PFSK-1 (cell line): Measurements from ENCODE around the gene CCT3.

ENCODE experiments used
- FOXP2 ChIP-seq: optimal IDR thresholded peaks from 2 replicates; pipeline ENCODE3; 2011; ENCODE audit warnings: borderline replicate concordance, control low read depth, inconsistent platforms; ENCODE audit not compliant: insufficient read depth; ENCODE audit errors: extremely low read length, extremely low read depth
- POLR2AphosphoS5 ChIP-seq: IDR thresholded peaks from 2 replicates; pipeline ENCODE4 v1.6.1; 2012; ENCODE audit warnings: low read depth, mild to moderate bottlenecking, control low read depth, low read length, moderate library complexity
- SIN3A ChIP-seq: IDR thresholded peaks from 2 replicates; pipeline ENCODE4 v1.6.1; 2012; ENCODE audit warnings: mild to moderate bottlenecking, low read length, moderate library complexity, borderline replicate concordance; ENCODE audit not compliant: insufficient read depth
- TAF1 ChIP-seq: IDR thresholded peaks from 2 replicates; pipeline ENCODE4 v1.6.1; 2012; ENCODE audit warnings: low read length, control low read depth, borderline replicate concordance; ENCODE audit not compliant: insufficient read depth
- TF ChIP-seq, protein P1 (sequence below), 2 experiments: IDR thresholded peaks; 2 replicates each; pipeline versions ENCODE4 v1.6.1 to v1.8.0; 2011 to 2012; ENCODE audit warnings: low read depth in 2 of 2, low read length in 2 of 2, control low read depth in 1 of 2, inconsistent platforms in 1 of 2, mild to moderate bottlenecking in 1 of 2, moderate library complexity in 1 of 2; ENCODE audit not compliant: insufficient read depth in 1 of 2

Gene CCT3

DNA sequence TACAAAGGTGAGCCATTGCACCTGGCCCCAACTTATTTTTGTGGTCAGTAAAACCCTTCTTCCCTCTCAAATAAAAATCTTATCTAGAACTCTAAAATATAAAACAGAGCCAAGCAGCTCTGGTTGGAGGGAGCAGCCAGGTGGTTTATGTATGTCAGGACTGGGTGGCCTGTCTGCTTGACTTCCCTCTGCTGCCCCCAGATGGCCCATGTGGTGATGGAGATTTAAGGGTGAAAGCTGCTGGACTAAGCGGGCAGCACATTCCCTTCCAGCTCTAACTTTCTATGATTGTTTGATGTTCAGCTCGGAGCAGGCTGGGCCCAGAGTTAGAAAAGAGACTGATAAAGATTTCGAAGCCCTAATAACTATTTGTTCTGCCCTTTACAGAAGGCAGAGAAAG is 78.3 kb downstream of the CCT3 start:
- TF ChIP-seq SIN3A: no peak
- TF ChIP-seq, protein P1, sequence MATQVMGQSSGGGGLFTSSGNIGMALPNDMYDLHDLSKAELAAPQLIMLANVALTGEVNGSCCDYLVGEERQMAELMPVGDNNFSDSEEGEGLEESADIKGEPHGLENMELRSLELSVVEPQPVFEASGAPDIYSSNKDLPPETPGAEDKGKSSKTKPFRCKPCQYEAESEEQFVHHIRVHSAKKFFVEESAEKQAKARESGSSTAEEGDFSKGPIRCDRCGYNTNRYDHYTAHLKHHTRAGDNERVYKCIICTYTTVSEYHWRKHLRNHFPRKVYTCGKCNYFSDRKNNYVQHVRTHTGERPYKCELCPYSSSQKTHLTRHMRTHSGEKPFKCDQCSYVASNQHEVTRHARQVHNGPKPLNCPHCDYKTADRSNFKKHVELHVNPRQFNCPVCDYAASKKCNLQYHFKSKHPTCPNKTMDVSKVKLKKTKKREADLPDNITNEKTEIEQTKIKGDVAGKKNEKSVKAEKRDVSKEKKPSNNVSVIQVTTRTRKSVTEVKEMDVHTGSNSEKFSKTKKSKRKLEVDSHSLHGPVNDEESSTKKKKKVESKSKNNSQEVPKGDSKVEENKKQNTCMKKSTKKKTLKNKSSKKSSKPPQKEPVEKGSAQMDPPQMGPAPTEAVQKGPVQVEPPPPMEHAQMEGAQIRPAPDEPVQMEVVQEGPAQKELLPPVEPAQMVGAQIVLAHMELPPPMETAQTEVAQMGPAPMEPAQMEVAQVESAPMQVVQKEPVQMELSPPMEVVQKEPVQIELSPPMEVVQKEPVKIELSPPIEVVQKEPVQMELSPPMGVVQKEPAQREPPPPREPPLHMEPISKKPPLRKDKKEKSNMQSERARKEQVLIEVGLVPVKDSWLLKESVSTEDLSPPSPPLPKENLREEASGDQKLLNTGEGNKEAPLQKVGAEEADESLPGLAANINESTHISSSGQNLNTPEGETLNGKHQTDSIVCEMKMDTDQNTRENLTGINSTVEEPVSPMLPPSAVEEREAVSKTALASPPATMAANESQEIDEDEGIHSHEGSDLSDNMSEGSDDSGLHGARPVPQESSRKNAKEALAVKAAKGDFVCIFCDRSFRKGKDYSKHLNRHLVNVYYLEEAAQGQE (IDR thresholded peaks at IDR 0.05; ENCODE audit: insufficient read depth in 1 of 2, low read depth in 2 of 2, low read length in 2 of 2): no peak
- TF ChIP-seq TAF1: no peak
- TF ChIP-seq POLR2AphosphoS5: no peak
- no peak for TF ChIP-seq FOXP2
